ENCODE results near the gene EHMT2. TPM values are rescaled to one million over a fixed set of nuclear protein-coding genes. Genes with fewer than 3 reads are reported as not detected.

Gene EHMT2
- total and polyA plus RNA-seq, 2 of the 13 experiments (the other 11 are each of a cell fraction or from before 2014, with no cell fraction given) = 55.2 to 69.2 TPM

DNA sequence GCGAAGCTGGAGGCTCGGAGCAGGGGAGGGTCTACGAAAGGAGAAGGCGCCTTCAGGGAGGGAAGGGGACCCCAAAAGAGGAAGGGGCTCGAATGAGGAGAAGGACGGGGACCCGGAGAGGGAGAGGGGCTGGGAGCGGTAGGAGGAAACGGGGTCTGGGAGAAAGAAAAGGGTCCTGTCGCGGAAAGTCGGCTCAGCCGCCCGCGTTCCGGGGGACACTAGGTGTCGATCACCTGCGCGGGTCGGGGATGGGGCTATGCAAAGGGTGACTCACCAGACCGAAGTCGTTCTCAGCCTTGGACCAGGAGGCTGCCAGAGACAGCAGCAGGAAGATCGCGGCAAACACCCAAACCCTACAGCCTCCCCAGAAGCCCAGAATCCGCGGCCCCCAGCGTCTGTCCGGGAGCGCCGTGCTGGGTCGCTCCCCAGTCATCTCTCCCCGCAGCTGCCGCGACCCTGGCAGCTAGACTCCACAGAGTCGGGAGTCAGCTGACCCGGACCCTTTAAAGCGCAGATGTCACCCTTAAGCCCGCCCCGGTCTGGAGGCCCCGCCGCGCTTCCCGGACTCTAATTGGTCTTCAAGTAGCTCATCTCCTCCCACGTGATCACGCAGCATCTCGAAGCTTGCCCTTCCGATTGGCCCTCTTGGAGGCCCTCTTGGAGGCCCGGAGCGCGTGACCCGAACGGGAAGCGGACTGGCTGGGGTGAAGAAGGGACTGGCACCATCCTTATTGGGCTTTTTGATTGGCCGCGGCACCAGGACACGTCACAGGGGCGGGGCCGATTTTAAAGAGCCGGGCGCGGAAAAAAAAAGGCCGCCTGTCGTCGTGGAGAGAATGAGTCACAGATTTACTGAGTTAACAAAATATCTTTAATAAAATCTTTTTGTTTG, 34.9 kb downstream of the EHMT2 start, which contains the start of gene NEU1 (continued):
- TF ChIP-seq ZNF460 (CRISPR knock-in tag; IDR thresholded peaks at IDR 0.05; ENCODE audit: borderline replicate concordance) (no peak), SRSF9 (IDR thresholded peaks at IDR 0.05; ENCODE audit: borderline replicate concordance, insufficient read depth, low read depth, low read length, poor library complexity, severe bottlenecking) (no peak), ZNF564 (CRISPR knock-in tag; IDR thresholded peaks at IDR 0.05) (0 out of 2 replicates have a peak, but pooled peaks have one; percentile 7), MZF1 (CRISPR knock-in tag; IDR thresholded peaks at IDR 0.05; ENCODE audit: borderline replicate concordance) (no peak), NFE2 (CRISPR knock-in tag; IDR thresholded peaks at IDR 0.05) (no peak), ASH2L (IDR thresholded peaks at IDR 0.05; ENCODE audit: insufficient read length, low read depth, low read length) (peak; percentile 43), HNRNPLL (IDR thresholded peaks at IDR 0.05; ENCODE audit: low read depth, low read length, poor library complexity, severe bottlenecking) (peak; percentile 62), ZNF253 (CRISPR knock-in tag; IDR thresholded peaks at IDR 0.05; ENCODE audit: borderline replicate concordance) (peak; percentile 78; the same call in 1 of the 2 replicates), TCF7L2 (IDR thresholded peaks at IDR 0.05; ENCODE audit: low read depth, low read length) (no peak), ZBTB42 (CRISPR knock-in tag; IDR thresholded peaks at IDR 0.05) (0 out of 2 replicates have a peak, but pooled peaks have one; percentile 40), ZNF260 (CRISPR knock-in tag; IDR thresholded peaks at IDR 0.05; ENCODE audit: borderline replicate concordance, low read depth) (no peak), ZNF343 (CRISPR knock-in tag; IDR thresholded peaks at IDR 0.05) (no peak)
- TF ChIP-seq, protein P1, sequence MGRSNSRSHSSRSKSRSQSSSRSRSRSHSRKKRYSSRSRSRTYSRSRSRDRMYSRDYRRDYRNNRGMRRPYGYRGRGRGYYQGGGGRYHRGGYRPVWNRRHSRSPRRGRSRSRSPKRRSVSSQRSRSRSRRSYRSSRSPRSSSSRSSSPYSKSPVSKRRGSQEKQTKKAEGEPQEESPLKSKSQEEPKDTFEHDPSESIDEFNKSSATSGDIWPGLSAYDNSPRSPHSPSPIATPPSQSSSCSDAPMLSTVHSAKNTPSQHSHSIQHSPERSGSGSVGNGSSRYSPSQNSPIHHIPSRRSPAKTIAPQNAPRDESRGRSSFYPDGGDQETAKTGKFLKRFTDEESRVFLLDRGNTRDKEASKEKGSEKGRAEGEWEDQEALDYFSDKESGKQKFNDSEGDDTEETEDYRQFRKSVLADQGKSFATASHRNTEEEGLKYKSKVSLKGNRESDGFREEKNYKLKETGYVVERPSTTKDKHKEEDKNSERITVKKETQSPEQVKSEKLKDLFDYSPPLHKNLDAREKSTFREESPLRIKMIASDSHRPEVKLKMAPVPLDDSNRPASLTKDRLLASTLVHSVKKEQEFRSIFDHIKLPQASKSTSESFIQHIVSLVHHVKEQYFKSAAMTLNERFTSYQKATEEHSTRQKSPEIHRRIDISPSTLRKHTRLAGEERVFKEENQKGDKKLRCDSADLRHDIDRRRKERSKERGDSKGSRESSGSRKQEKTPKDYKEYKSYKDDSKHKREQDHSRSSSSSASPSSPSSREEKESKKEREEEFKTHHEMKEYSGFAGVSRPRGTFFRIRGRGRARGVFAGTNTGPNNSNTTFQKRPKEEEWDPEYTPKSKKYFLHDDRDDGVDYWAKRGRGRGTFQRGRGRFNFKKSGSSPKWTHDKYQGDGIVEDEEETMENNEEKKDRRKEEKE (IDR thresholded peaks at IDR 0.05) = no peak
- TF ChIP-seq, protein P2, sequence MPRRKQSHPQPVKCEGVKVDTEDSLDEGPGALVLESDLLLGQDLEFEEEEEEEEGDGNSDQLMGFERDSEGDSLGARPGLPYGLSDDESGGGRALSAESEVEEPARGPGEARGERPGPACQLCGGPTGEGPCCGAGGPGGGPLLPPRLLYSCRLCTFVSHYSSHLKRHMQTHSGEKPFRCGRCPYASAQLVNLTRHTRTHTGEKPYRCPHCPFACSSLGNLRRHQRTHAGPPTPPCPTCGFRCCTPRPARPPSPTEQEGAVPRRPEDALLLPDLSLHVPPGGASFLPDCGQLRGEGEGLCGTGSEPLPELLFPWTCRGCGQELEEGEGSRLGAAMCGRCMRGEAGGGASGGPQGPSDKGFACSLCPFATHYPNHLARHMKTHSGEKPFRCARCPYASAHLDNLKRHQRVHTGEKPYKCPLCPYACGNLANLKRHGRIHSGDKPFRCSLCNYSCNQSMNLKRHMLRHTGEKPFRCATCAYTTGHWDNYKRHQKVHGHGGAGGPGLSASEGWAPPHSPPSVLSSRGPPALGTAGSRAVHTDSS (CRISPR knock-in tag; conservative IDR thresholded peaks at IDR 0.05) = no peak; the same call in 1 of the 2 replicates
- TF ChIP-seq, protein P3, sequence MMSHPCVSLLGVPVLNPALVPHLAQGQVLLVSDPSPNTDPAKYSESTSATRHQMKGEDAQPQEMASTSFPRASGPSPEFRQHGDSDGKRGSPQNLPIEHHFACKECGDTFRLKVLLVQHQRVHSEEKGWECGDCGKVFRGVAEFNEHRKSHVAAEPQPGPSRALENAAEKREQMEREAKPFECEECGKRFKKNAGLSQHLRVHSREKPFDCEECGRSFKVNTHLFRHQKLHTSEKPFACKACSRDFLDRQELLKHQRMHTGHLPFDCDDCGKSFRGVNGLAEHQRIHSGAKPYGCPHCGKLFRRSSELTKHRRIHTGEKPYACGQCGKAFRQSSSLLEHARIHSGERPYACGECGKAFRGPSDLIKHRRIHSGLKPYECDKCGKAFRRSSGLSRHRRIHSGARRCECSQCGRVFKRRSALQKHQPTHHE (CRISPR knock-in tag; IDR thresholded peaks at IDR 0.05; ENCODE audit: borderline replicate concordance) = peak; percentile 95
- TF ChIP-seq, protein P4, sequence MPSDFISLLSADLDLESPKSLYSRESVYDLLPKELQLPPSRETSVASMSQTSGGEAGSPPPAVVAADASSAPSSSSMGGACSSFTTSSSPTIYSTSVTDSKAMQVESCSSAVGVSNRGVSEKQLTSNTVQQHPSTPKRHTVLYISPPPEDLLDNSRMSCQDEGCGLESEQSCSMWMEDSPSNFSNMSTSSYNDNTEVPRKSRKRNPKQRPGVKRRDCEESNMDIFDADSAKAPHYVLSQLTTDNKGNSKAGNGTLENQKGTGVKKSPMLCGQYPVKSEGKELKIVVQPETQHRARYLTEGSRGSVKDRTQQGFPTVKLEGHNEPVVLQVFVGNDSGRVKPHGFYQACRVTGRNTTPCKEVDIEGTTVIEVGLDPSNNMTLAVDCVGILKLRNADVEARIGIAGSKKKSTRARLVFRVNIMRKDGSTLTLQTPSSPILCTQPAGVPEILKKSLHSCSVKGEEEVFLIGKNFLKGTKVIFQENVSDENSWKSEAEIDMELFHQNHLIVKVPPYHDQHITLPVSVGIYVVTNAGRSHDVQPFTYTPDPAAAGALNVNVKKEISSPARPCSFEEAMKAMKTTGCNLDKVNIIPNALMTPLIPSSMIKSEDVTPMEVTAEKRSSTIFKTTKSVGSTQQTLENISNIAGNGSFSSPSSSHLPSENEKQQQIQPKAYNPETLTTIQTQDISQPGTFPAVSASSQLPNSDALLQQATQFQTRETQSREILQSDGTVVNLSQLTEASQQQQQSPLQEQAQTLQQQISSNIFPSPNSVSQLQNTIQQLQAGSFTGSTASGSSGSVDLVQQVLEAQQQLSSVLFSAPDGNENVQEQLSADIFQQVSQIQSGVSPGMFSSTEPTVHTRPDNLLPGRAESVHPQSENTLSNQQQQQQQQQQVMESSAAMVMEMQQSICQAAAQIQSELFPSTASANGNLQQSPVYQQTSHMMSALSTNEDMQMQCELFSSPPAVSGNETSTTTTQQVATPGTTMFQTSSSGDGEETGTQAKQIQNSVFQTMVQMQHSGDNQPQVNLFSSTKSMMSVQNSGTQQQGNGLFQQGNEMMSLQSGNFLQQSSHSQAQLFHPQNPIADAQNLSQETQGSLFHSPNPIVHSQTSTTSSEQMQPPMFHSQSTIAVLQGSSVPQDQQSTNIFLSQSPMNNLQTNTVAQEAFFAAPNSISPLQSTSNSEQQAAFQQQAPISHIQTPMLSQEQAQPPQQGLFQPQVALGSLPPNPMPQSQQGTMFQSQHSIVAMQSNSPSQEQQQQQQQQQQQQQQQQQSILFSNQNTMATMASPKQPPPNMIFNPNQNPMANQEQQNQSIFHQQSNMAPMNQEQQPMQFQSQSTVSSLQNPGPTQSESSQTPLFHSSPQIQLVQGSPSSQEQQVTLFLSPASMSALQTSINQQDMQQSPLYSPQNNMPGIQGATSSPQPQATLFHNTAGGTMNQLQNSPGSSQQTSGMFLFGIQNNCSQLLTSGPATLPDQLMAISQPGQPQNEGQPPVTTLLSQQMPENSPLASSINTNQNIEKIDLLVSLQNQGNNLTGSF (CRISPR knock-in tag; IDR thresholded peaks at IDR 0.05) = peak; percentile 48; the same call in 1 of the 2 replicates

All from HepG2 (cell line).